GM23338 (cell line): Measurements from ENCODE around the gene MYO9A. TPM values are rescaled to one million over a fixed set of nuclear protein-coding genes. Genes with fewer than 3 reads are reported as not detected.

Experiments used
- ATAC-seq: fragments of 200-7000 bp; cut with Tn5 transposase; 3 replicates; pipeline ENCODE4 v1.9.1; 2020
- DNase-seq: peaks from one replicate; pipeline ENCODE4 v3.0.0-alpha.2; 2015; ENCODE audit warnings: low spot score
- H2AFZ ChIP-seq: fragments of 200-600 bp; sonication (generic); 2 replicates; pipeline ENCODE4 v1.8.0; 2016; ENCODE audit warnings: antibody characterized with exemption, mild to moderate bottlenecking, moderate library complexity
- H3F3A ChIP-seq: fragments of 200-600 bp; sonication (generic); replicated peaks from 2 replicates; pipeline ENCODE4 v1.8.0; 2017; ENCODE audit warnings: antibody characterized with exemption, mixed run types, low read depth
- H3K27ac ChIP-seq: fragments of 200-600 bp; sonication (generic); 2 replicates; pipeline ENCODE4 v1.6.1; 2016; ENCODE audit warnings: low read depth
- H3K27me3 ChIP-seq: fragments of 200-600 bp; sonication (generic); 2 replicates; pipeline ENCODE4 v1.8.0; 2016; ENCODE audit warnings: mild to moderate bottlenecking, mixed run types, moderate library complexity; ENCODE audit not compliant: insufficient read depth
- H3K36me3 ChIP-seq: fragments of 200-600 bp; sonication (generic); 2 replicates; pipeline ENCODE4 v1.8.0; 2016; ENCODE audit warnings: mild to moderate bottlenecking; ENCODE audit not compliant: insufficient read depth
- H3K4me1 ChIP-seq: fragments of 200-600 bp; sonication (generic); 2 replicates; pipeline ENCODE4 v1.8.0; 2016; ENCODE audit warnings: mild to moderate bottlenecking, moderate library complexity; ENCODE audit not compliant: insufficient read depth
- H3K4me2 ChIP-seq: fragments of 200-600 bp; sonication (generic); 2 replicates; pipeline ENCODE4 v1.7.1; 2017; ENCODE audit warnings: mixed run types
- H3K4me3 ChIP-seq: fragments of 200-600 bp; sonication (generic); 2 replicates; pipeline ENCODE4 v1.6.1; 2016; ENCODE audit warnings: mixed run types
- H3K79me2 ChIP-seq: fragments of 200-600 bp; sonication (generic); replicated peaks from 2 replicates; pipeline ENCODE4 v1.8.0; 2017; ENCODE audit warnings: mild to moderate bottlenecking; ENCODE audit not compliant: insufficient read depth
- H3K9me2 ChIP-seq: fragments of 200-600 bp; sonication (generic); 2 replicates; pipeline ENCODE4 v1.8.0; 2017; ENCODE audit not compliant: insufficient read depth
- H4K20me1 ChIP-seq: fragments of 200-600 bp; sonication (generic); replicated peaks from 2 replicates; pipeline ENCODE4 v1.8.0; 2017; ENCODE audit warnings: mild to moderate bottlenecking; ENCODE audit not compliant: insufficient read depth
- H3K27ac Mint-ChIP-seq: 2 replicates; pipeline ENCODE4 v1.8.0; 2020; ENCODE audit warnings: inconsistent platforms, mild to moderate bottlenecking, moderate library complexity, mixed read lengths
- H3K27me3 Mint-ChIP-seq: 3 replicates; pipeline ENCODE4 v1.8.0; 2022; ENCODE audit warnings: low read depth, mild to moderate bottlenecking, moderate library complexity, mixed read lengths, inconsistent platforms; ENCODE audit not compliant: insufficient read depth, poor library complexity
- H3K36me3 Mint-ChIP-seq: 3 replicates; pipeline ENCODE4 v1.8.0; 2021; ENCODE audit warnings: low read depth, mild to moderate bottlenecking, inconsistent platforms, moderate library complexity, mixed read lengths
- H3K4me1 Mint-ChIP-seq: 3 replicates; pipeline ENCODE4 v1.8.0; 2020; ENCODE audit warnings: mild to moderate bottlenecking, inconsistent platforms, mixed read lengths
- H3K4me3 Mint-ChIP-seq: 3 replicates; pipeline ENCODE4 v1.8.0; 2021; ENCODE audit warnings: moderate library complexity, mild to moderate bottlenecking, inconsistent platforms, mixed read lengths
- H3K9me3 Mint-ChIP-seq: 3 replicates; pipeline ENCODE4 v1.8.0; 2020; ENCODE audit warnings: moderate library complexity, mild to moderate bottlenecking, inconsistent platforms, mixed read lengths
- CREB1 ChIP-seq: fragments of 250-450 bp; sonication (Bioruptor Pico); IDR thresholded peaks from 2 replicates; pipeline ENCODE4 v1.5.0; 2020; ENCODE audit warnings: low read depth, mild to moderate bottlenecking, moderate library complexity
- CTCF ChIP-seq, 2 experiments: fragments of 200-600 bp in 1 of 2; sonication (generic) in 1 of 2; conservative IDR thresholded peaks; 2 replicates each; pipeline versions ENCODE4 v1.5.1 to v1.6.1; 2016 to 2017; ENCODE audit warnings: antibody characterized with exemption in 2 of 2, low read depth in 2 of 2, mild to moderate bottlenecking in 2 of 2, moderate library complexity in 1 of 2
- EZH2phosphoT487 ChIP-seq: fragments of 200-600 bp; sonication (generic); IDR thresholded peaks from one replicate; pipeline ENCODE4 v1.8.1; 2018; ENCODE audit warnings: antibody characterized with exemption; ENCODE audit not compliant: unreplicated experiment
- NANOG ChIP-seq: IDR thresholded peaks from 2 replicates; pipeline ENCODE4 v1.6.1; 2016; ENCODE audit warnings: antibody characterized with exemption, borderline replicate concordance
- REST ChIP-seq: IDR thresholded peaks from one replicate; pipeline ENCODE4 v1.6.1; 2018; ENCODE audit warnings: antibody characterized with exemption; ENCODE audit not compliant: unreplicated experiment
- ZNF114 ChIP-seq: fragments of 250-450 bp; sonication (Bioruptor Pico); IDR thresholded peaks from 2 replicates; pipeline ENCODE4 v1.5.0; 2020; ENCODE audit warnings: mild to moderate bottlenecking, moderate library complexity
- ZNF331 ChIP-seq: fragments of 250-450 bp; sonication (Bioruptor Pico); IDR thresholded peaks from 2 replicates; pipeline ENCODE4 v1.5.0; 2020; ENCODE audit warnings: low read depth, mild to moderate bottlenecking, moderate library complexity
- ZNF462 ChIP-seq: fragments of 250-450 bp; sonication (Bioruptor Pico); IDR thresholded peaks from 2 replicates; pipeline ENCODE4 v1.5.0; 2020; ENCODE audit warnings: mild to moderate bottlenecking, moderate library complexity
- polyA plus RNA-seq: library from polyadenylated mRNA; unstranded; fragments of >200 nt; fragmentation: Nextera tagmentation; extraction: Ambion mirVana; gene quantifications from 2 replicates; pipeline ENCODE4 v1.2.1, GENCODE V29; 2016
- total RNA-seq: library from RNA; depleted of rRNA; stranded (reverse); fragments of >200 nt; shearing (Covaris generic); gene quantifications from 2 replicates; pipeline ENCODE4 v1.2.3, GENCODE V29; 2014

MYO9A gene
- total and polyA plus RNA-seq, 2 experiments from 2014 or later, result 11.6 to 32.8 TPM

GRCh38 chr15:71820127-71820526 is 297.8 kb downstream of the MYO9A start:
- Mint-ChIP-seq H3K4me3 (no peak overlapping the region), H3K27ac (no peak overlapping the region), H3K4me1 (peaks cover 3% of the 10 kb centered on the region; the same call in 2 of the 3 replicates), H3K36me3 (peaks cover 38% of the 10 kb centered on the region), H3K9me3 (peaks cover 33% of the 10 kb centered on the region), H3K27me3 (no peaks in the 10 kb centered on the region)
- H3K4me2 ChIP-seq, result no peak overlapping the region
- TF ChIP-seq ZNF114, result no peak
- TF ChIP-seq REST, result no peak
- no peak for TF ChIP-seq CREB1 (CRISPR knock-in tag)
- TF ChIP-seq CTCF (conservative IDR thresholded peaks at IDR 0.05; ENCODE audit: low read depth in 2 of 2), result no peak
- no peak for TF ChIP-seq ZNF331 (CRISPR knock-in tag)
- no peaks in the 10 kb centered on the region for H3K27me3 ChIP-seq
- no peak overlapping the region for H2AFZ ChIP-seq
- H3K79me2 ChIP-seq, result no peaks in the 10 kb centered on the region
- no peaks in the 10 kb centered on the region for H3F3A ChIP-seq
- H3K27ac ChIP-seq, result no peak overlapping the region
- no peak overlapping the region for H3K4me3 ChIP-seq
- no peaks in the 10 kb centered on the region for H3K4me1 ChIP-seq
- H3K9me2 ChIP-seq, result 0 out of 2 replicates have a peak, but pooled peaks cover 6% of the 10 kb centered on the region
- DNase-seq (no peak), ATAC-seq (no peak)
- peaks cover 4% of the 10 kb centered on the region; the same call in 1 of the 2 replicates for H3K36me3 ChIP-seq
- H4K20me1 ChIP-seq, result no peaks in the 10 kb centered on the region

- no peak overlapping the region for H3K4me2 ChIP-seq
- no peaks in the 10 kb centered on the region for H3K79me2 ChIP-seq
- no peaks in the 10 kb centered on the region for H3F3A ChIP-seq
- ATAC-seq, result no peak
- H3K27me3 ChIP-seq, result no peaks in the 10 kb centered on the region
- Mint-ChIP-seq H3K27me3 (no peaks in the 10 kb centered on the region), H3K27ac (no peak overlapping the region), H3K9me3 (peaks cover 30% of the 10 kb centered on the region), H3K4me1 (no peaks in the 10 kb centered on the region; the same call in 2 of the 3 replicates), H3K36me3 (peaks cover 28% of the 10 kb centered on the region), H3K4me3 (no peak overlapping the region)
- H4K20me1 ChIP-seq, result no peaks in the 10 kb centered on the region
- H2AFZ ChIP-seq, result no peak overlapping the region
- DNase-seq, result no peak
- H3K4me1 ChIP-seq, result no peaks in the 10 kb centered on the region
- H3K27ac ChIP-seq, result no peak overlapping the region
- H3K4me3 ChIP-seq, result no peak overlapping the region
- H3K36me3 ChIP-seq, result peaks cover 4% of the 10 kb centered on the region; the same call in 1 of the 2 replicates
- 0 out of 2 replicates have a peak, but pooled peaks cover 6% of the 10 kb centered on the region for H3K9me2 ChIP-seq
- TF ChIP-seq ZNF114, result no peak
- TF ChIP-seq EZH2phosphoT487, result no peak
- no peak for TF ChIP-seq ZNF462 (CRISPR knock-in tag)
- no peak for TF ChIP-seq NANOG
These were observed 300.6 kb downstream of the MYO9A start for GRCh38 chr15:71817351-71817750.
